H1 (cell line): ENCODE data around the gene TCAP. TPM values are rescaled to one million over a fixed set of nuclear protein-coding genes. Genes with fewer than 3 reads are reported as not detected.

Source experiments
- ATF2 ChIP-seq: IDR thresholded peaks from 2 replicates; pipeline ENCODE4 v1.6.1; 2012; ENCODE audit warnings: low read length, inconsistent platforms
- polyA plus RNA-seq, 7 experiments: library from polyadenylated mRNA; depleted of rRNA in 3 of 7; stranded (reverse) in 5 of 7; unstranded in 2 of 7; fragments of >200 nt in 5 of 7; fragments of 200-250 nt in 2 of 7; gene quantifications; 1 replicate in 5 of 7; 2 replicates in 1 of 7; 4 replicates in 1 of 7; pipeline versions ENCODE4 v1.2.1 to v1.2.3, GENCODE V29; 2011 to 2013; ENCODE audit warnings: missing spikeins in 2 of 7, mixed read lengths in 2 of 7
- total RNA-seq: library from RNA; stranded (reverse); fragmentation: NEBNext Ultra II Directional; extraction: Animal tissue kit (Norgen Biotek cat#: 25700); gene quantifications from 2 replicates; pipeline ENCODE4 v1.2.1, GENCODE V29; 2021

The TCAP gene
- total and polyA plus RNA-seq, 2 of the 8 experiments (the other 6 are each of a cell fraction or from before 2014, with no cell fraction given), result 0.82 to 1.4 TPM

- no peak for TF ChIP-seq ATF2
Measured at GRCh38 chr17:39667945-39668924, 3.1 kb downstream of the TCAP start, which contains the start of gene PNMT (continued).
